H4 (cell line): ENCODE measurements around the gene SRL. TPM values are rescaled to one million over a fixed set of nuclear protein-coding genes. Genes with fewer than 3 reads are reported as not detected.

Experiments used
- DNase-seq: peaks from one replicate; pipeline ENCODE4 v3.0.0-alpha.2; 2015; ENCODE audit warnings: low spot score
- total RNA-seq: library from RNA; depleted of rRNA; stranded (reverse); fragments of >200 nt; shearing (Covaris generic); gene quantifications from 2 replicates; pipeline ENCODE4 v1.2.3, GENCODE V29; 2014

The SRL gene
- total RNA-seq, 1 experiment from 2014 or later = not detected

DNA sequence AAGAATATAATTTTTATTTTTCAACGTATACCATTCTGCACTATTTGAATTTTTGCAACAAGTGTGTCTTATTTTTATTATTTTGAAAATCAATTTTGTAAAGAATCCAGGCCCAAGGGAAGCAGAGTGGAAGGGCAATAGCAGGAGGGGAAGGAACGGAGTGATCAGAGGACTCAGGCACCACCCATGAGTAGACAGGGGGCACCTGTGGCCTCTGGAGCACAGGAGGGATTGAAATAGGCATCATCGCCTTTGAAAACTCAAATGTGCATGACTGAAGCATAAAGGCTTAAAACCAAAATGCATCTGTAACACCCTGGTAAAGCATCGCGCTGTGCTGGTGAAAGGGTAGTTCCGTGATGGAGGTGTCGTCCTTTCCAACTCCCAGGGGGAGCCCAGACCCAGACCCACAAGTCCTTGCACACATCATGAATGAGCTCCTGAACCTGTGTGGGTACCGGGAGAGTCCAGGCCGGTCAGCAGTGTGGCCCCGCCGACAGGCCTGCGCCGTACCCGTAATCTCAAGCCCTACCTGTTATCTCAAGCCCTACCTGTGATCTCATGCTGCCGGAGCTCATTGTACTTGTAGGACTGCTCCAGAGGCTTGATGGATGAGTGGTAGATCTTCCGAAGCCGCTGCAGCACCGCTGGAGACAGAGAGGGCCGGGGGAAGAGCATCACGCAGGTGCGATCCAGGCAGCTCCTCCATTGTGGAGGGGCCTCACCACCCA, 39.1 kb downstream of the SRL start:
- DNase-seq = no peak

DNA sequence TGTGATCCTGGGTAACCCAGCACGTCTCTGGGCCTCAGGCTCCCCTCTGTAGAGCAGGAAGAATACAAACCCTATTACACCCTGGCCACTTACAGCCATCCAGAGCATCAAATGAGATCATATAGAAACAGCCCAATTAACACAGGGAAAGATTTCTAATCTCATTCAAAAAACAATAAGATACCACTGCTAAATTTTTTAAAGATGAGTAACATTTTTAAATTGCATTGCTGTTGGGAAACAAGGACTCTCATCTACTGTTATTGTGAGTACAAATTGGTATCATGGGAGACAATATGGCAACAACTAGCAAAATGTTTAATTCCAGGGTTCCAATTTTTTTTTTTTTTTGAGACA, 41.1 kb downstream of the SRL start:
- DNase-seq = no peak

DNA sequence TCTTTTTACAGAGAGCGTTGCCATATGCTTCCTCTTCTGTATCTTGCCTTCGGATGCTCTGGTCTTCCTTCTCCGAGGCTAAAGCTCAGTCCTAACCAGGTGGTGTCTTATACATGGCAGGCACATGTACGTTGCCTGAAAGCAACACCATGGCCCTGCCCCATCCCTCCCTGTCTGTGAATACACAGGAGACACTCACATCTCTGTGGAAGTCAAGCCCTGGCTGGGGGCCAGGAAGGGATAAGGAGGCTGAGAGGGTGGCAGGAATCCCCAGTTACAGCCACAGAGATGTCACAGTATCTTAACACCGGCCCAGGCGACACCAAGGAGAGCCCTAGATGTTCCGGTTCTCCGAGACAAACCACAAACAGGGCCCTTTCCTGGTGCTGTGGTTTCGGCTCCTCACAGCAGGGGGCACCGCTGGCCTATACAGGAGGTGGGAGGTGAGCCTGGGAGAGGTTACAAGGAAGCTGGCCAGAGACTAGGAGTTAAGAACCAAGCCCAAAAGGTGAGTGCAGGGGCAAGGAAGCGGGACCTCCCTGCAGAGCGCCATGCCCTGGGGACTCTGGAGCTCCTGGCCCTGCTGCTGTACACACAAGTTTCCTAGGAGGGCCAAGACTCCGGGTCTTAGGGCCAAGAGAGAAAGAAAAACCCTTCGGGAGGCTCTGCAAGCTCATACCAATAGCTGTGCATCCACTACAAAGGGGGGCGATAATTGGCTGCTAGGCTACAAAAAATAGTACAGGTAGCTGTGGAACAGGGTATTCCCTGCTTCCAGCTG, 41.7 kb downstream of the SRL start:
- DNase-seq = peak; percentile 46

DNA sequence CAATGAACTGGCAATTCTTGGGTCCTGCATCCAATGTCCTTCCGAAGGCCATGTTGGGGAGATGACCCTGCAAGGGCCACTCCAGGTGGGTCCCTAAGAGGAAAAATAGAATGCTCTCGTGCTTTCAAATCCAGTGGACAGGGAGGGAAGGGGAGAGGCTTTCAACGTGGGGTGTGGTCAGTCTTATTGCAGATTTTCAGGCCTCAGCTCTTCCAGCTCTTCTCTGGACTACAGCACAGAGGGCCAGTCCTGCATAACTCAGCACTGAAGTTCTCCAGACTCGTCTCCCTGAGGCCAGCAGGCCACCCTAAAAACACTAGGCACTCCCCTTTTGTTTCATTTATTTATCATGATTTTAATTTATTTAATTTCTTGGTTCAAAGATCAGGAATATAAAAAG, 43.1 kb downstream of the SRL start:
- no peak for DNase-seq

DNA sequence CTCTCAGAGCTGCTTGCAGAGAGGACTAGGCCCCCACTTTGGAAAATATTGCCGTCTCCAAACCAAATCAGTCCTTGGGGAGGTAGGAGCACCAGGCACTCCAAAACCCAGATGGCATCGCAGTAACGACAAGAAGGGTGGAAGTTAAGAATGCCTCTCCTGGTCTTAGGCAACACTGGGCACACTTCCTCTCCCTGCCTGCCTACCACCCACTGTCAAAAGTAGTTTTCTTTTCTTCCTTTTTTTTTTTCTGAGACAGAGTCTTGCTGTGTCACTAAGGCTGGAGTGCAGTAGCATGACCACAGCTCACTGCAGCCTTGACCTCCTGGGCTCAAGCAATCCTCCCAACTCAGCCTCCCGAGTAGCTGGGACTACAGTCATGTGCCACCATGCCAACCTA, 47.2 kb downstream of the SRL start:
- DNase-seq = no peak

DNA sequence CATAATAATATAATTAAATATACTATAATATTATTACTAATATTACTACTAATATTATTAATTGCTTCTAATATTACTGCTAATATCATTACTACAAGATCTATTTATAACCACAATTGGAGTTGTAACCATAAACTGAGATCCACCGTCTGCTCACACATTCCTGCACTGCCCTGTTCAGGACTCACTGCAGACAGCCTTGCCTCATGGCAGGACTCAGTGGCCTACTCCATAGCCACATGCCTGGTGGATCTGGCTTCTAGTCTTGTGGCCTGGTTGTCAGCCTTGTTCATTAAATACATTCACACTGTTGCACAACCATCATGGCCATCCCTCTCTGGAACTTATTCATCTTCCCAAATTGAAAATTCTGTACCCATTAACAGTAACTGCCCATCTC, 48.0 kb downstream of the SRL start:
- no peak for DNase-seq

DNA sequence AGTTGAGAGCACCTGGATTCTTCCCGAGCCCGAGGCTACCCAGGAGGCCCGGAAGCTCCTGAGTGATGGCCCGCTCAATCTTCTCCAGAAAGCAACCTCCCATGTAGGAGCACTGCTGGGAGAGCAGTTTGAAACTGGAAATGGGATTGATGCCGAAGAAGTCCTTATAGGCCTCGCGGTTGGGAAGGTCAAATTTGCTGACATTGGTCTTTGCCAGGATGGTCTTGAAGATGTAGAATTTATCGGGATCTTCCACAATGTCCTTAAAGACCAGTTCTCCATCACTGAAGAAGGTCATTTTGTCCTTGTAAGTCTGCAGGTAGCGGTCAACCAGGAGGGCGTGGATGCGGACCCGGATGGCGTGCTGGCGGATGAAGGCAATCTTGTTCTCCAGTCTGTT, 49.7 kb downstream of the SRL start:
- DNase-seq = no peak

DNA sequence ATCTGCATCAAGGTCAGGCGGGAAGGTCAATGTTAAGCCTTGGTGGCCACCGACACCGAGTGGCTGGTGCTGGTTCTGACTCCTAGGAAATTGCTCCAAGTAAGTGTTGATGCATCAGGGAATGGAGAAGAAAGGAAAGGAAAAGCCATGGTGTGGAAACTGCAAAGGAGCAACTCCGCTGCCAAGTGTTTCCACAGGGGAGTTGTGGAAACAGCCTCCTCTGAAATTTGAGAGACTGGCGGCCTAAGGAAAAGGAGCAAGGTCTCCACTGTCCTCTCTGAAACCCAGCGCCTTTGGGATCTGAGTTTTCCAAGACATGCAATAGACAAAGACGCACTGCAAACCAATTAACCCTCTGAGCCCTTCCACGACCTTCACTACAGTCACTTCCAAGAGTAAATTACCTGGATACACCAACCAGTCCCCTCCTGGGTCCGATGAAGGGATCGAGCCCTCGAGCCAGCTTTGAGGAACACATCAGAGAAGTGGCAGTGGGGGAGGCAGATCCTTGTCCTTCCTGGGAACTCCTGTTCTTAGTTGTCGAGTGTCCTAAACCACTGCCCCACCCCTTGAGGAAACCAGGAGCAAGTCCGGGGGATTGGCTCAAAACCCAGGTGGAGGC, 51.1 kb downstream of the SRL start:
- no peak for DNase-seq

DNA sequence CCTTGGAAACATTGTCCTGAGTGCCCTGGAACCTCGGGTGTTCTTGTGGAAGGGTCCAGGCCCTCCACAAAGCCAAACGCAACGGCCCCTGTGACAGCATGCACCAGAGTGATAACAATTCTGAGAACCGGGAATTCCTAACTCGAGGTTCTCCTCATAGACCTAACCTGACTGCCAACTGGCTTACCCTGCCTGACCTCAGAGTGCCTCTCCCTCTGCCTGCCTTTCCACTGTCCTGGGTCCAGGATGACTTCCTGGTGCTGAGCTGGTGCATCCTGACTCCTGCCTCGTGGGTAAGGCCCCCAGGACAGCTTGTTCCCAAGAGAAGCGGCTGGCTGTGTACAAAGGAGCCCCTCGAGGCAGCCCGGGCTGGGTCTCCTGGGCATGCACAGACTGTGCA, 51.8 kb downstream of the SRL start:
- no peak for DNase-seq

DNA sequence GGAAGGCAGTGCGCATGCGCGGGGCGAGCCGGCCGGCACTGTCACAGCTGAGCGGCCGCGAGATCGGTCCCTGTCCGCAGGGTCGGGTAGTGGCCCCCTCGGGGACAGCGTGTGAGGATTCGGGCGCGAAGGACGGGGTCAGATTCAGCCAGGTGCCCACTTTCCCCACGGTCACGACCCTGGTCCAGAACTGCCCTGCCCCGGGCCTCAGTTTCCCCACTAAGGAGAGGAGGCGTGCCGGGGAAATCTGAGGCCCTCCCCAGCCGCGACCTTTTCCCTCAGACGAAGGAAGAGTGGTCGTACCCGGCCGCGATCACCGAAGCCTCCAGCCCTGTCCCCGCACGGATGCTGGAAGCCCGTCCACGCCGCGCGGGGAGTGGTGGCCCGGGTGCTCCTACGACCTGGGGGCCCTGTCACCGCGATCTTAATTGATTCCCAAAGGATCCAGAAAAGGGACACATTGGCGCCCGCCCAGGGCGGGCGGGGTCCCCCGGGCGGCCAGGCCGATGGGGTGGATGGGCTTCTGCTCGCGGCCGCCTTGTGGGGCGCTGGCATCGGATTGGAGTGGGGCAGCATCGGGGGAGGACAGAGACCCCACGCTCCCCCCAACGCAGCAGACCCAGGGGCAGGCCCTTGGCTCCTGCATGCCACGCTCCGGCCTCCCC, 57.7 kb downstream of the SRL start:
- DNase-seq = no peak

DNA sequence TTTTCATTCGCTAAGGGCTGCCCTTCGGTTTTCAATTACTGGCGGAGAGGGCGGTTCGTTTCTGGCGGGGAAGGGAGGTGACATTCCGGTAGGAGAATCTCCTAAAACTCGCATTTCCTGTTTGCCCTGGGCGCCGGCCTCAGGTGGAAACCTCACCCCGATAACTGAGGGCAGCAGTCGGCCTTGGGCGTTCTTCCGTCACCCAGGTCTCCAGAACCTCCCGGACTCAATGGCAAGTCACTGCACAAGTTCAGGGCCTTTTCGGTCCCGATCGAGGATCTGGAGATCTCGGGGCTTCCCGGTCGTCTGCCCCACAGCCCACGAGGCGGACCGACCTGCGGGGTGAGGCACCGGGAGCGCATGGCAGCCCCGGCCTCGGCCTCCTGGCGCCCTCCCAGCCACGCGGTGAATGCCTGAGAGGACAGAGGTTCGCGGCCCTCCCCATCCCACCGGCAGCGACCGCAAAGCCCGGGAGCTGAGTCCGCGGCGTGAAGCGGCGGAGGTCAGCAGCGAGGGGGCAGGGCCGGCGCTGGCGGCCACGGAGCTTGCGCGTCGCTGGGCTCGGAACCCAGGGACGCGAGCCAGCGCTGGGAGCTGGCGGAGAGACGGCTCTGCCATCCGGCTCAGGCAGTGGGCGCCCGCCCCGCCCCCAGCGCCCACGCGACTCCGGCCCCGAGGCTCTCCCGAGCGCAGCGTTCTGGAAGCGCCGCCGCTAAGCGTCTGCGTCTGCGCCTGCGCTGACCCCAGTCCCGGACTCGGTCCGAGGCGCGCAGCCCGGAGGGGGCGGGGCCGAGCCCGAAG, 58.4 kb downstream of the SRL start:
- peak; percentile 88 for DNase-seq

DNA sequence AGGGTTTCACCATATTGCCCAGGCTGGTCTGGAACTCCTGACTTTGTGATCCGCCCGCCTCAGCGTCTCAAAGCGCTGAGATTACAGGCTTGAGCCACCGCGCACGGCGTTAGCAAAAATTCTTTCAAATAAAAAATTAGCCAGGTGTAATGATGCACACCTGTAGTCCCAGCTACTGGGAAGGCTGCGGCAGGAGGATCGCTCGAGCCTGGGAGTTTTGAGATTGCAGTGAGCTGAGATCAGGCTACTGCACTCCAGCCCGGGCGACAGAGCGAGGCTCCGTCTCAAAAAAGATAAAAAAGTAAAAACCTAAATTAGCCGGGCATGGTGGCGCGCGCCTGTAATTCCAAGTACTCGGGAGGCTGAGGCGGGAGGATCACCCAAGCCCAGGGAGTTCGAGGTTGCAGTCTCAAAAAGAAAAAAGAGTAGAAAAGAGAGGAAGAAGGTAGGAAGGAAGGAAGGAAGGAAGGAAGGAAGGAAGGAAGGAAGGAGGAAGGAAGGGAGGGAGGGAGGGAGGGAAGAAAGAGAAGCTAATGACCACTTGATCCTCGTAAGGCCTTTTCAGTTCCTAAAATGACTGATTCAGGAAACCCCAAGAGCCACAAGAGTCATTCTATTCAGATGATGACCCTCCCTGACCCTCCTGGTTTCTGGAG, 59.2 kb downstream of the SRL start:
- no peak for DNase-seq

DNA sequence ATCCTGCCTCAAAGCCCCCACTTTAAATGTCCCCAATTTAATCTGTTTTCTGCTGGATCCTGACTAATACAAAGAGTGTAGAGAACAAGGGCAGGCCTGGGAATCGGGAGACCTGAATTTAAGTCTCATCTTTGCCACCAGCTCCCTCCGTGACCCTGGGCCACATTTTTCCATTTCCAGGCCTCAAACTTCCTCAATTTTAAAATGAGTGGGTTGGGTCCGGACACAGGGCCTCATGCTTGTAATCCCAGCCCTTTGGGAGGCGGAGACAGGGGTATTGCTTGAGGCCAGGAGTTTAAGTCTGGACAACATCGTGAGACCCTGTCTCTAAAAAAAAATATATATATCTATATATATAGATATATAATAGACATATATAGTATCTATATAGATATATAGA, 61.4 kb downstream of the SRL start:
- DNase-seq = no peak

DNA sequence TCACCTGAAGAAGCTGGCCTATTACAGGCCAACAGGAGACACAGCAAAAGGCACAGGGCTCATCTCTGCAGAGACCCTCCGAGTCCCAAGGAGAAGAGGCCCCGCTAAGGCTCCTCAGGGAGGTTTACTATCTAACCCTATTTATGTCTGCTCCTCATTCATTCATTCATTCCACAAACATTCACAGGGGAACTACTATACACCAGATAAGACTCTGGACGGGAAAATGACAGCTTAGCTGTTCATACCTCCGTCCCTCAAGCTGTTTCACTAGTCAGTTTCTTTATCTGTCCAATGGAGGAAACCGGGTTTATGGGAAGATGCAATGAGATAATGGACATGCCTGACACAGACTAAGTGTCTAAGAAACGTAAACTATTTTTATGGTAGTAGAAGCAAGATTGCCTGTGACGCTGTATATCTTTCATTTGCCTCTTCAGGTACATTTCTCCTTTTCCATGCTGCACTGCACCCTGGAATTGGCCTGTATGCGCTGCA, 62.1 kb downstream of the SRL start:
- no peak for DNase-seq

DNA sequence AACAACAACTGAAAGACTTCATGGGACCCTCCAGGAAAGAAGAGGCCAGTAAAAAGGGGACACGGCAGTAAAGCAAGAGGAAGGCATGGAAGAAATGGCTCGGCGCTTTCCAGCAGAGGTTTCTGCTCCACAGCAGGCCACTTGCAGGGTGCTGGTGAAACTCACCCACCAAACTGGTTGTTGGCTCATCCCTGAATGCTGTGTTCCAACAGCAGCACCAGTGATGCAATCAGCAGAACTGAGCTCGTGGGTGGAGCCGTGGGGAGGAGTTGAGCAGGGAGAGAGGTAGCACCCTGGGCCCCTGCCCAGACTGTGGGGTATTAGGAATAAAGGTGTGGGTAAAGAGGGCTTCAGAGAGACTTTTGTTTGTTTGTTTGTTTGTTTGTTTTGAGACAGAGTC, 62.9 kb downstream of the SRL start:
- no peak for DNase-seq

DNA sequence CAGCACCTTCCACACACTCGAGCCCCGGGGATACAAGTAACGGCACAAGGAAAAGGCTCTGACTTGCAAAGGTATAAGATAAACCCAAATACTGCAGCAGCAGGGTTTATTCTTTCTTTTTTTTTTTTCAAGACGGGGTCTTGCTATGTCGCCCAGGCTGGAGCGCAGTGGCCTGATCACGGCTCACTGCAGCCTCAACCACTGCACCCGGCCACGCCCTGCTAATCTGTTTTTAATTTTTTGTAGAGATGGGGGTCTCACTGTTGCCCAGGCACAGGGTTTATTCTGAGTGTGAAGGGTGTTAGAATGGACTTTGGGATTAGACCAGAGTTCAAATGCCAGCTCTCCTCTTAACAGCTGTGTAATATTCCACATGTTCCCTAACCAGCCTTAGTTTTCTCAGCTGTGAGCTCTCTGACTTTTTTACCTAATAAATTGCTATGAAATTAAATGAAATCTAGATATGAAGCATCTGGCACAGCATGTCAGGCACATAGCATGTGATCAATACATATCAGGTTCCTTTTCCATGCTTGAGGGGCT, 63.3 kb downstream of the SRL start:
- DNase-seq = no peak

DNA sequence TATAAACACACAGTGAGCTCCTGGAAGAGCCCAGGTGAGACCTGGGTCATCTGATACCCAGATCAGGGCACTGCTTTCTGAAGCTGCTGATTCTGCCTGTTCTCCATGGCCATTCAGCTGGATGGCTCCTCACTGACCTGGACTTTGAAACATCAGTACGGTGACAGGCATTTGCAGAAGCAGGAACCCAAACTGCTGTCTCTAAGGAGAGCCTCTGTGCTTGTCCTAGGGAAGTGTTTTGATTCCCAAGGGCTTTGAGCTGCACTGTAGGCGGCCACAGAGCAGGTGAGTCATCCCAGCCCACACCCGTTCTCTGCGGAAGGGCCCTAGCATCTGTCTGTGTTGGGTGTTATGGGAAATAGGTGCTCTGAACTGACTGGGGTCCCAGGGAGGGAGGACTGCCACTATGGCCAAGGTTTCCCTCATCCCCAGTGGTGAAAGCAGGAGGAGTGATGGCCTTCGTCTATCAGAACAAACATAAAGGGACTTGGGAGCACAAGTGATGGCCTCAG, 64.9 kb downstream of the SRL start:
- DNase-seq = peak; percentile 29

DNA sequence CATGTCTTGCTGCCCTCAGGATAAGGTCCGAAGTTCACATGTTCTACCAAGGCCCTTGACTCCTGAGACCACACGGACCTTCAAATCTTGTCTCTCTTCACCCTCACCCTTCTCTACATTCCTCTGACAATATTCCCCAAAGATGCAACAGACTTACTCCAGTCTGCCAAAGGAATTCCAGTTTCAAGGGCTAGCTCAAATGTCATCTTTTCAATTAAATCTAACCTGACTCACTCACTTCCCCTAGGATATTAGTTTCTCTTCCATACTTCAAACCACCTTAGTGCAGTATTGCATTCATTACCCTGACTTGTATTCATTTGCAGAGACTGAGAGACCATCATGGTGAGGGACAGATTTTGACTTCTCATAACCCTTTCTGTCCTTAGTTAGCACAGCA, 66.0 kb downstream of the SRL start:
- DNase-seq = no peak

DNA sequence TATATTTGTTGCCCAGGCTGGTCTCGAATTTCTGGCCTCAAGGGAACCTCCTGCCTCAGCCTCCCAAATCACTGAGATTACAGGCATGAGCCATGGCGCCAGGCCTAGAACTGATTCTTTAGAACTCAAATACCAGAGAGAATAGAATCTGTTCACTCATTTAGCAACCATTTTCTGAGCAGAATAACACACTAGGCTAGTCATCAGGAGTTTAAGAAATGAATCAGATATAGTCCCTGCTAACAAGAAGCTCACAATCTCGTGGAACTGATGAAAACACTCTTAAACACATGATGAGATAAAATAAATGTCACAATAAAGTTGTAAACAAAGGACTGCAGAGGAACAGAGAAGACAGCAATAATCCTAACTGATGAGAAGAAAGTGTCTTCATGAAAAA, 69.8 kb downstream of the SRL start:
- no peak for DNase-seq

DNA sequence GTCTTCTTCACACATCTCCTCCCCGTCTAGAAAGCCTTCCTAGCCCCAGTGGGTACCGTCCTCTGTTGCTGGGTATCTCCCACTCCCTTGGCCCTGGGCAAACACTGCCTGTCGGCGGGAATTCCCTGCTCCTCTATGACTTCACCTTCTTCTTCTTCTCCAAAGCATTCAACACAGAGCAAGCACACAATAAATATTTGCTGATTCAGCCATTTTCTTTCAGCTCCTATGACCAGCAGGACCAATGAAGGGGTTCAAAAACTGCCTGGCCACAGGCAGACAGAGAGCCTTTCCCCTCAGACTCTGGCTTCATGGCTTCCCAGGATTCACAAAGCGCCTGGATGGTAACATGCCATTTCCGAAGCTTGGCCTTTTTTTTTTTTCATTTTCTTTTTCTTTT, 72.5 kb downstream of the SRL start:
- DNase-seq = no peak

DNA sequence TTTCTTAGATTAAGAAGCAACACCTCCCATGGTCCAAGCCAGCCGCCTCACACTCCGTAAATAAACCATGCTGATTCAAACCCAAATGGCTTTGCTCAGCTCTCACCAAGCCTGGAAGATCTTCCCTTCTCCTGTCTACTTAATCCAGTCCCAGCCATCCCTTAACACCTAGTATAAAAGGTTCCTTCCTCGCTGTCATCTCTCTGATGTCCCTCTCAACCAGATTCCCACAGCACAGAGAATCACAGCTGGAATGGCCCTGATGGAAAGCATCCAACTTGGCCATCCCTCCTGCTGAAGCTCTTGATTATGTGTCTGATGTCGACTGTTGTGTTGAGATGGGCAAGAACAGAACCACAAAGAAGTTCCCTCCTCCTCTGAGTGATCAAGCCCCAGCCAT, 75.1 kb downstream of the SRL start:
- DNase-seq = no peak
